ENCODE results near the gene B3GNT2.
"Not testable (repeated sequence)": the region's sequence is repeated elsewhere in the genome, so short reads cannot be mapped to it uniquely, and the experiment has no call there.

The B3GNT2 gene

DNA sequence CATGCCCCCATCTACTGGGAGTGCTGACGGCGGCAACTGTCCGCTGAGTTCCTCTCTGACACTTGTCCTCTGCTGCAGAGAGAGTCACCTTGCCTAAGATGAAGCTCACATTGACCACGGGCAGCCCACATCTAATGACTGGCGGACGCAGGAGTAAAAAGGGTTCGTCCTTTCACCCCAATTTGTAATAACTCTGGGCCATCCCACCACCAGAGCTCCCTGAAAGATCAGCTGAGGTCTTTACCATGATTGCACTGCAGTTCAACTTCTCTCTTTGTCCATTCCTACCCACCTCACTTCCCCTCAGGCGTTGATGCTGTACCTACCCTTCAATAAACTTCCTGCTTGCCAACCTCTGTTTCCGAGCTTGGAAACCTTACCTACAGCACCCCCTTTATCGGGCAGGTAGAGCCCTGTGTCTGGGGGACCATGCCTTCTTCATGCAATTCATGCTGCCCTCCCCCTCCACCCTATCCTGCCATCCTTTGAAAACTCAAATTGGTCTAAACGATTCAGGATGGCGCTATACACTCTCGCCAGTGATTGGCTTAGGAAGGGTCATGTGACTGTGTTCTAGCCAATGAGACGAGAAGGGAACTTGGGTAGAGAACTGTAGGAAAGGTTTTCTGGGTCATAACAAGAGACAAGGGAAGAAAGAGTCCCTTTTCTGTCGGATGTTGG lies 10.3 kb upstream of the B3GNT2 start:
- no peak for DNase-seq

GRCh38 chr2:62186156-62186905 lies 9.6 kb upstream of the B3GNT2 start:
- no peak for DNase-seq

DNA sequence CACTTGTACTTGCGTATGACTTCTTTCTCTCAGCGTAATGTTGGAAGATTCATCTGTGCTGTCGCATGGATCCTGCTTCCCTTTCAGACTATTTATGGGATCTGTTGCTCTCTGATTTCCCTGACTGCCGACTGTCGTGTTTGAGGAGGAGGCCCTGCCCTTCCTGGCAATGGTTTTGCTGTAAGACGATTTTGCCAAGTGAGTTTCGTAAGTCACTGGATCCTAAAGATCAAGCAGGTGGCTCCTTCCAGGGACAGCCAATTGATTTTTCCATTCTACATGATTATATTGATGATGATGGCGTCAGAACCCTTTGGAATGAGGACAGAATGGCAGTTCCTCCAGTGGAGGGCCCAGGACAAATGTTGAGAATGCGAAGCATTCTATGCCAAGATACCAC lies 8.7 kb upstream of the B3GNT2 start:
- no peak for DNase-seq

GRCh38 chr2:62188416-62188815 lies 7.5 kb upstream of the B3GNT2 start:
- DNase-seq = no peak

DNA sequence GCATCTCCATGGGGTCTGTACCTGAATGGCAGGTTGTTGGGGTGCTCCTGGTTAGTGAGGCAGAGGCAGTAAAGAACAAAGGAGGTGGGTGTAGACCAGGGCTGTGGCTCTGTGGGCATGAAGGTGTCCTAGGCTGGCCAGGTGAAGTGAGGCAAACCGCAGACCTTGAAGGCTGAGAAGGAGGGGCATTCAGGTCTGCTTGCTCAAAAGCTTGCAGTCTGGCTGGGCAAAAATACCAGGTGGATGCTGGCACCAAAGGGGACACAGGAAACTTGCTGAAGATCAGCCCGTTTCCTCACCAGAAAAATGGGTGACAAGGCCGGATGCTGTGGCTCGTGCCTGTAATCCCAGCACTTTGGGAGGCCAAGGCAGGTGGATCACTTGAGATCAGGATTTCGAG lies 6.7 kb upstream of the B3GNT2 start:
- no peak for DNase-seq

GRCh38 chr2:62192811-62193210 lies 3.1 kb upstream of the B3GNT2 start:
- DNase-seq = no peak

DNA sequence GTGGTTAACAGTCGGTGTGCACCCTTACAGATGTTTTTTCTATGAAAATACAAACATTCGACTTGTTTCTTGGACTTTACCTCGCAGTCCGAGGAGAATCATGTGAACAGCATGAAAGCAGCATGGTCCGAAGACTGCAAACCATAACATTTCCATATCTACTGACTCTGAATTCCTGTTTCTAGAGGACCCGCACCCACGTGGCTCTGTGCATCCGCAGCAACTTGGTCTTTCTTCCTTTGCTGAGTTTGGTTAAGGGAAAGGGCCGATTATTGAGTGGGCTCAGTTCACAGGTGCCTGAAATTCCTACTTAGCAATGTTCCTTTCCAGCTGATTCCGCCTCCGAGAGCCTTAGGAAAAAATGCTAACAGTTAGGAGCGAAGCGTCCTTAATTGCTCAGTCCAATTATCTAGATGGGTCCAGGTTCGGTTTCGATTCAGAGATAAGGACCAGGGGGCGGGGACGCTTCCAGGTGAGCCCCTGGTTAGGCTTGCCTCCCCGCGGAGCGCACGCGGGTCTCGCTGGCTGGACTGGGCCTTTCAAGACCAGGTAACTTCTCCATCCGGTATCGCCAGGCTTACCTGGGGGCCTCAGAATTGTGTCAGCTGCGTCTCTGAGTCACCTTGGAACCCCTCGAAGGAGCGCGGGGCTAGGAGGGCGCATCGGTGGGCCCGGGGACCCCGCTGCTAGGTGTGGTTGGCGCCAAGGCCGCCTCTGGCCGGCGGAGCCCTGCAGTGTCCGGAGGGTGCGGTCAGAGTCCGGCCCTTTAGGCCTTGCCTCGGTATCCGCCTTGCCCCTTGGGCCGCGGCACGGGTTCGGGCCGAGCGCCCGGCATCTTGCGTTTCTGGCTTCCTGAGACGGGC lies 1.1 kb upstream of the B3GNT2 start:
- DNase-seq = no peak

DNA sequence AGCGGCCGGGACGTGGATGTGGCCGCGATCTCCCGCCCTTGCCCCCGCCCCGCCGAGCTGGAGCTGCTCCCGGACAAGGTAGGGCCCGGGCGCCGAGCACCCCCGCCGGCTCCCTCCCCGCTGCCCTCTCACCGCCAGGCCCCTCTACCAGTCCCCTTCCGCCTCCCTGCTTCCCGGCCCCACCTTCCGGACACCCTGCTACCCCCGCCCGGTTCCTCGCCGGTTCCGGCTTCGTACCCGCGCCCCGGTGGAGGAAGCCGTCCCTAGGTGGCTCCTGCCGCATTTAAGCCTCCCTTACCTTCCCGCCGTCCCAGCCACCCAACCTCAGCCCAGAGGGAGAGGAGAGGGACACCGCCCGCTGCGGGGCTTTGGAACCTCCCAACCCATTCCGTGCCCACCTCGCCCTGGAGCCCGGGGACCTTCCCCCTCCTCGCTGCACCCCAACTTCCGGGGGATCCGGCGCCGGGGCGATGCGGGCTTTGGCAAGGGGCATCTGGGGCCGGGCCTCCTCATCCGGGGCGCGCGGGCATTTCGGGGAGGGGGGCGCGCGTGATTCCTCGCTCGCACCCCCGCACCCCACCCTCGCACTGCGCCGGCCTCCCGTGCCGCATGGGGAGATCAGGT lies 475 bp downstream of the B3GNT2 start:
- DNase-seq = peak; percentile 49

DNA sequence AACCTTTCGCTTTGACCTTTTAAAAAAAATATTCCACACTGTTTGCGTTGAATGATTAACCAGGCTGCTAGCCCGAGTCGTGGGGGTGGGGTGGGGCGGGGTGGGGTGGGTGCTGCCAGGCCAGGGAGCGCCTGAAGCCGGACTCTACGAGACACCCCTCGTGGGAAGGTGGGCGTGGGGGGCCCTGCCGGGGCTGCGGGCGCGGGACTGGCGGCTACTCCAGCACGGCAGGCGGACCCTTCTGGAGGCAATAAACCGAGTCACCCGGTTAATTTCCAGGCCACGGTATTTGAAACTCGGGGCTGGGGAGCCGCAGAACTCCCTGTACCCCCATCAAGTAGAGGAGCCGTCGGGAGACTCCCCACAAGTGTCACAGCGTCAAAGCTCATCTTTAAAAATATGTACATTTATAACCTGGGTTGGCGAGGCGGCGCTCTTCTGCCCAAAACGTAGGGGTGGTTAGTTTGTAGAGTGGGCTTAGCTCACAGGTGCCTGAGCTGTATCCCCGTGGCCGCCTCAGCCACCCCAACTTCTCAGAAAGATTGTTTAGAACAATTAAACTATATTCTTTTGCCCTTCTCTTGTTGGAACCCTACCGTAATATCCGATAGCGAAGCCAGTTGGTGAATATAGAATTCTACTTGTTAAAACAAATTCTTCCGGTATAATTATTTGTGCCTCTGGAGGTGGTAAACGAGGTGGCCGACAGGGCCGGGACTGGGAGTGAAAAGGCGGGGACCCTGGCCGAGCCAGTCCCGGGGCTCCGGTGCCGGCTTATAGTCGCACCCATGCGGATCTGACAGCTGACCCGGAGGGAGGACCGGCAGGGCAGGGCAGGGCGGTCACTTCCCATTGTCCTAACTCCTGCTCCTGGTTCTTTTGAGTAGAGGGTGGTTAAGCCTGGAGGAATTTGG lies 1.4 kb downstream of the B3GNT2 start:
- peak; percentile 23 for DNase-seq

GRCh38 chr2:62197925-62198633 lies 2.2 kb downstream of the B3GNT2 start:
- DNase-seq = no peak

GRCh38 chr2:62198854-62199253 lies 2.9 kb downstream of the B3GNT2 start:
- not testable (repeated sequence) for DNase-seq

DNA sequence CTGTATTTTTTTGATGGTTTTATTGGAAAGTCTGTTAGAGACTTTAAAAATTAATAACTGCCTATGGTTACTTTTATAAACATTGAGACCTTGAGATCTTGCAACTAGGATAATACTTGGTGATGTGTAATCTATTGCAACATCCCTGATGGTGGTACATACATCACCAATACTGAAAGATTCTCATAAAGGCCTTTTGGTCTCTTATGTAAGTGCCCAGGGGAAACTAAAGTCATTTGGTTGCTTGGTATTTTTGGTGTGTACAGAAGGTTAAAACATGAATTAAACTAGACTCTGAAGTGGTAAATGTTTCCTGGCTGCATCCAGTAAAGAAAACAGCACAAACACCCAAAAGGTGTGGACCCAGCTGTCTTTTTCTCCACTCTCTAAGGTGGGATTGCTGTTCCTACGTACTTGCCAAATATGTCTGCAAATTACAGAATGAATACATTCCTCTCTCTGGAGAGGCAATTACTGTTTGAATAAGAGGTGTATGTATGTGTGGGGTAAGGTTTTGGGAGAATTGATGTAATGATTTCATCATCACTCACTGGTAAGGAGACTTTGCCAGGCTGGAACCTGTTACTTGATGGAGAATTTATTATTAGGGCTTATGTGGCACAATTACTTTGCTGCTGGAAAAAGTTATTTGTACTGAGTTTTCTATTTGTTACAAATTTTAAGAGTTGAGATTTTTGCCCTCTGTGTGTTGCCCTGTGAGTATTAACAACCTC lies 3.6 kb downstream of the B3GNT2 start:
- DNase-seq = no peak

DNA sequence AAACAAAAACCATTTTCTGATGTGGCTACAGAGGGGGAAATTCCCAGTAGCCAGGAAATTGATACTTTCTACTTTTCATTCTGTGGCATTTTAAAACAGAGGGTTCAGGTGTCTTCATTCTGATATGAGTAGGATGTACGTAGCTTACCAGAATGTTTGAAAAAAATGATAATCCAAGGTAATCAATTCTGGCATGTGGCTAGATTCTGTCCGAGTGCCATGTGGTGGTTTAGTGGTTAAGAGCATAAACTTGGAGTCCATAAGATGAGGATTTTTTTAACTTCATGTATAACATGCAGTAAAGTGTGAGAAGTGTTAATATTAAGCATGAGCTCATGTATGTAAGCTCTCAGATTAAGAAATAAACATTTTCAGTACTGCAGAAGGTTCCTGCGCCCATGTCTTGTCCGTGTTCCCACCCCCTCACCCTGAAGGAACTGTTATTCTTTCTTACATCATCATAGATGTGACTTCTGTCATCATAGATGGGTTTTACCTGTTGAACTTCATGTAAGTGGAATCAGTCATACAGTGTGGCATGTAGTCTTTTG lies 4.5 kb downstream of the B3GNT2 start:
- no peak for DNase-seq

DNA sequence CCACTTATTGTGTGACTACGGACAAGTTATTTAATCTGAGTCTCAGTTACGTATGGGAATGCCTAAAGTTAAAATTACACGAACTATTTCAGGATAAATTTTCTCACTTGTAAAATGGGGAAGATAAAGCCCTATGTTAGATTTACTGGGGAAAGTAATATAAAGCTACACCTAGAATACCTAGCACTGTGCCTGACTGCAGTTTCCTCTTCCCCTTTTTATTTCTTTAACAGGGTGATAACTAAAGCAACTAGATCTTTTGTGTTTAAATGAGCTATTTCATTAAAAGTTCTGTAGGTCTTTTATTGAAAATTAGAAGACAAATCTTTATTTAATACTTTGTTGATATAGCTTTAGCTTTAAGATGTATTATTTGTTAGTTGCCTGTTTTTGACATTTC lies 5.0 kb downstream of the B3GNT2 start:
- DNase-seq = no peak

- DNase-seq = no peak
Observed at GRCh38 chr2:62201307-62201706, 5.4 kb downstream of the B3GNT2 start.

DNA sequence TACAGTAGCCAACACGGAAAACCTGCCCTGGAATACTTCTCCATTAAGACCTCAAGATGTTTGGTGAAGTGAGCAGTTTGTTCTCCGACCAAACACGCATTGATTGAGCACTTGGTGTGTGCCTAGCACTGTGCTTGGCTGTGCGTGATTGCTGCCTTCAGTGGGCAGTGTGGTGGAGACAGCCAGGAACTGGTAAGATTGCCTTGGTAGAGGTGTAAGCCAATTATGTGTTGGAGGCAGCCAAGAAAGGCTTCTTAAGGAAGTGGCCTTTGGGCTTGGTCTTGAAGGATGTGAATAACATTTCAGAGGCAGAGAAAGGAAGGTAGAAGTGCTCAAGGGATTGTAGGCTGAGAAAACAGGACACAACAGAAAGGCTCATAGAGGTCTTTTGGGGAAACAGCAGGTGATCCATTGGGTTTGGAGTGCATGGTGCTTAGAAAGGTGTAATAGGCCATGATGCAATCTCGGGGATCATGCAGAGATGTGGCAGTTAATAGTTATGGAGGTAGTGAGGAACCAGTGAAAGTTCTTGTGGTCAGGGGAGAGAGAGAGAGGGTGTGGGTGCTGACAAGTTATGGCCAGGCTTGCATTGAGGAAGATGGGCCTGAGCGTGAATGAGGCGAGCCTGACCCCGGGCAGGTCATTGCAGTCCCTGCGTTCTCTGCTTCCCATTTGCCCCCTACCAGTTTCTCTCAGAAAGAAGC lies 6.3 kb downstream of the B3GNT2 start:
- no peak for DNase-seq

GRCh38 chr2:62202729-62203128 lies 6.8 kb downstream of the B3GNT2 start:
- no peak for DNase-seq

DNA sequence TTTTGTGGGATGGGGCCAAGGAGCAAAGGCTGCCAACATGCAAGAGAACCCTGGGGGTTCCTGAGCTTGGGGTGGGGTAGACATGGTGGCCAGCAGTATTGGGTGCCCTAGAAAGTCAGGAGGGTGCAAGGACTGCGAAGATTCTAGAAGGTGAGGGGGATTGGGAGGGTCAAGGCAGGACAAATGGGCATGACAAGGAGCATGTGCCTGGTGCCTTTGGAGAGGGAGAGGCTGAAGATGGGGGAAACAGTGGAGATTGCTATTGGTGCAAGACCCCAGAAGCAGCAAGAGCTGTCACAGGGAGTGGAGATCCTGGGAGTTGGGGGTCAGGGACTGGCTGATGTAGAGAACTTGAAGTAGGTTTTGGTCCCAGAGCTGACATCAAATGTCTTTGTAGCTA lies 7.5 kb downstream of the B3GNT2 start:
- no peak for DNase-seq

DNA sequence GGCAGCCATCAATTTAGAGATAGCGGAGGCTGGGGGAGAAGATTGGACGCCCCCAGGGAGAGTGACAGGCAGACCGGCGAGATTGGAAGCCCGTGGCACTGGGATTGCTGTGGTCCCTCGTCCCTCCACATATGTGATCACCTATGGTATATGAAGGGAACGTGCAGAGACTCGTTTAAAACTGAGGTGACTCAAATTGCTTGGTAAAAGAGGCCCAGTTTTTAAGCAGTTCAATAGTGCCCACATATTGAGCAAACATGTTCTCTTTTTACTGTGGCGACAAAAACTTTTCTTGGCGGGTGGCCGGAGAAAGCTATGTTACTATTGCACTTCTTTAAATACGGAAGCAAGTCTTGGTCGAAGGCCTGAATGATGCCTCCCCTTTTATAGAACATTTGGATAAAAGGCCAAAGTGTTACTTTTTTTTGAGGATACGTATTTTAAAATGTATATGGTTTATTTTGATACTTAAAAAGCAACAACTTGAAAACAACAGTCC lies 9.1 kb downstream of the B3GNT2 start:
- no peak for DNase-seq

DNA sequence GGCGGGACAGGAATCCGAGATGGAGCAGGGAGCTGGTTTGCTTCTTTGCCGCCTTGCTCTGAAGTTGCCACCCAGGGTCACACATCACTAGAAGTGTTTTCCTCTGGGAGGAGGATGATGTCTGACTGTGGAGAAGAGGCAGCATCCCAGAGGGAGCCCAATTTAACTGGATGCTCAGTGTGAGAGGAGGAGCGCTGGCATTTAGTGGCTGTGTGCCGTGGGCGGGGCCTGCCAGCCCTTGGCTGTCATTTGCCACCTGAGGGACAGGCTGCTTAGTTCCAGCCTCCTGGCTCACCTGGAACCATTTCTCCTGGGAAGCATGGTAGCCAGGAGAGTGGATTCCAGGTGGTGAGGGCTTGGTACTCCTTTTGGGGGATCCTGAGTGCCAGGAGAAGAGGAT lies 9.6 kb downstream of the B3GNT2 start:
- no peak for DNase-seq
